ENCODE results near the gene KRTAP4-1. TPM values are rescaled to one million over a fixed set of nuclear protein-coding genes. Genes with fewer than 3 reads are reported as not detected.
"Not testable (repeated sequence)": the region's sequence is repeated elsewhere in the genome, so short reads cannot be mapped to it uniquely, and the experiment has no call there.

KRTAP4-1 gene
- total and polyA plus RNA-seq, 2 experiments from 2014 or later, result not detected

DNA sequence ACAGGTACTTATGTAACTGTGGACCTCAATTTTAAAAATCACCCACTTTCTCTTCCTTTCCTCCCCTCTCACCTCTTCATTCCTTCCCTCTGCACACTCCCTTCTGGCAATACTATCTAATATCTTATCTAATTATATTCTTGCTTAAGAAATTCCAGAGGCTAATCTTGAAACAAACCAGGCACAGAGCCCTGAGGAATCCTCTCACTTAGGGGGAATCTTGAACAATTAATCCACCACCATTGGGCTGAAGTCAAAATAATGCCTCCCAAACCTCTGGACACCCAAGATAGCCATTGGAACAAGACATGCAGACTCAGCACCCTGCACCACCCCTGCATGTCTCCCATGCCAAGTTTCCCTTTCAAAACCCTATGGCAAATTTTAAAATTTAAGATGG lies 43.4 kb downstream of the KRTAP4-1 start:
- Histone ChIP-seq H3K9me2 (replicated peaks; ENCODE audit: insufficient read depth) (no peaks in the 10 kb centered on the region), H3K79me2 (no peaks in the 10 kb centered on the region), H3K27me3 (no peaks in the 10 kb centered on the region), H4K20me1 (ENCODE audit: insufficient read depth, poor library complexity, severe bottlenecking) (no peaks in the 10 kb centered on the region), H3K36me3 (replicated peaks; ENCODE audit: insufficient read depth, low read depth) (no peaks in the 10 kb centered on the region), H2AFZ (no peak overlapping the region), H3K4me3 (no peak overlapping the region), H3K9me3 (ENCODE audit: low read depth) (no peaks in the 10 kb centered on the region), H3K4me1 (ENCODE audit: insufficient read depth) (no peaks in the 10 kb centered on the region), H3K4me2 (no peak overlapping the region), H3K27ac (no peak overlapping the region)
- no peak for DNase-seq (ENCODE audit: low spot score)
- TF ChIP-seq EZH2phosphoT487 (IDR thresholded peaks at IDR 0.05; ENCODE audit: low read depth, severe bottlenecking, unreplicated experiment) (no peak), EZH2 (IDR thresholded peaks at IDR 0.05; ENCODE audit: borderline replicate concordance) (no peak)
- TF ChIP-seq, protein P1, sequence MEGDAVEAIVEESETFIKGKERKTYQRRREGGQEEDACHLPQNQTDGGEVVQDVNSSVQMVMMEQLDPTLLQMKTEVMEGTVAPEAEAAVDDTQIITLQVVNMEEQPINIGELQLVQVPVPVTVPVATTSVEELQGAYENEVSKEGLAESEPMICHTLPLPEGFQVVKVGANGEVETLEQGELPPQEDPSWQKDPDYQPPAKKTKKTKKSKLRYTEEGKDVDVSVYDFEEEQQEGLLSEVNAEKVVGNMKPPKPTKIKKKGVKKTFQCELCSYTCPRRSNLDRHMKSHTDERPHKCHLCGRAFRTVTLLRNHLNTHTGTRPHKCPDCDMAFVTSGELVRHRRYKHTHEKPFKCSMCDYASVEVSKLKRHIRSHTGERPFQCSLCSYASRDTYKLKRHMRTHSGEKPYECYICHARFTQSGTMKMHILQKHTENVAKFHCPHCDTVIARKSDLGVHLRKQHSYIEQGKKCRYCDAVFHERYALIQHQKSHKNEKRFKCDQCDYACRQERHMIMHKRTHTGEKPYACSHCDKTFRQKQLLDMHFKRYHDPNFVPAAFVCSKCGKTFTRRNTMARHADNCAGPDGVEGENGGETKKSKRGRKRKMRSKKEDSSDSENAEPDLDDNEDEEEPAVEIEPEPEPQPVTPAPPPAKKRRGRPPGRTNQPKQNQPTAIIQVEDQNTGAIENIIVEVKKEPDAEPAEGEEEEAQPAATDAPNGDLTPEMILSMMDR (IDR thresholded peaks at IDR 0.05; ENCODE audit: poor library complexity), result no peak

DNA sequence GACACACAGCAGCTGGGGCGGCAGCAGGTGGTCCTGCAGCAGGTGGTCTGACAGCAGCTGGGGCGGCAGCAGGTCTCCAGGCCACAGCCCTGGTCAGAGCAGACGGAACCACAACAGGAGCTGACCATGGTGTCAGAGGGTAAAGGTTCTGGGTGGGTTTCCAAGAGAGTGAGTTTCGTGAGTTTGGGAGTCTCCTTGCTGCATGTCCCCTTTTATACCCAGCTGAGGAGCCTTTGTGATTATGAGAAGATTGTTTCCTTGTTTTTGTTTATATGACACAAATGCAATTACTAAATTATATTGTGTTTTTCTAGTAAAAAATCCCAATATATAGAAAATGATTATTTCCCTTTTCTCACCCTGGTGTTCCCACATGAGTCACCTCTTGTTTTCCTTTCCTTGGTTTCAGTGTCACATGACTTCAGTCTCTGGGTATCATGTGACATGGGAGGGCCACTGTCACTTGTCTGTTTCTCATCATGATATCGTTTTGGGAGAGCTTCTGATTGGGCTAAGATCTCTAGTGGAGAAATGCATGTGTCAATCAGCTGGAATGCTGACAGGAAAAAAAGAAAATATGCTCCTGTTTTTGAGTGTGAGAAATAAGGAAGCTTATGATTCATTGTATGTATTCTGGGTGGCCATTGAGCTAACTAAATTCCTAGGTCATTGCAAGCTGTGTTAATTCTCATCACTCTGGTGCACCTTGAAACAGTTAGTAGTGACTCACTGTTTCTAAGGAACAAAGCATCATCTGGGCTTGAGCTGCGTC lies 44.2 kb downstream of the KRTAP4-1 start, which contains the start of gene KRTAP4-6:
Gene KRTAP4-6 (minus strand): TSS at position 185 of the 772 bp plus-strand sequence. CDS start 57 bp downstream, at position 128.
- no peaks in the 10 kb centered on the region for H3K9me2 ChIP-seq (replicated peaks; ENCODE audit: insufficient read depth)
- H3K9me3 ChIP-seq (ENCODE audit: low read depth), result no peaks in the 10 kb centered on the region
- TF ChIP-seq, protein P1 (IDR thresholded peaks at IDR 0.05; ENCODE audit: poor library complexity), result no peak
- TF ChIP-seq EZH2phosphoT487 (IDR thresholded peaks at IDR 0.05; ENCODE audit: low read depth, severe bottlenecking, unreplicated experiment), result no peak
- TF ChIP-seq EZH2 (IDR thresholded peaks at IDR 0.05; ENCODE audit: borderline replicate concordance), result no peak
- H3K27me3 ChIP-seq, result no peaks in the 10 kb centered on the region
- WGBS (ENCODE audit: low lambda C conversion rate, missing lambda C conversion rate), result 83% methylated on average over 6 of the region's 6 CpGs
- H3K27ac ChIP-seq, result no peak within 1 kb of the TSS
- H3K4me3 ChIP-seq, result no peak within 1 kb of the TSS
- H3K79me2 ChIP-seq, result no peaks in the 10 kb centered on the region
- DNase-seq (ENCODE audit: low spot score), result no peak
- H3K4me1 ChIP-seq (ENCODE audit: insufficient read depth), result no peaks in the 10 kb centered on the region
- H2AFZ ChIP-seq, result no peak within 1 kb of the TSS
- H4K20me1 ChIP-seq (ENCODE audit: insufficient read depth, poor library complexity, severe bottlenecking), result no peaks in the 10 kb centered on the region
- no peaks in the 10 kb centered on the region for H3K36me3 ChIP-seq (replicated peaks; ENCODE audit: insufficient read depth, low read depth)
- H3K4me2 ChIP-seq, result no peak within 1 kb of the TSS

DNA sequence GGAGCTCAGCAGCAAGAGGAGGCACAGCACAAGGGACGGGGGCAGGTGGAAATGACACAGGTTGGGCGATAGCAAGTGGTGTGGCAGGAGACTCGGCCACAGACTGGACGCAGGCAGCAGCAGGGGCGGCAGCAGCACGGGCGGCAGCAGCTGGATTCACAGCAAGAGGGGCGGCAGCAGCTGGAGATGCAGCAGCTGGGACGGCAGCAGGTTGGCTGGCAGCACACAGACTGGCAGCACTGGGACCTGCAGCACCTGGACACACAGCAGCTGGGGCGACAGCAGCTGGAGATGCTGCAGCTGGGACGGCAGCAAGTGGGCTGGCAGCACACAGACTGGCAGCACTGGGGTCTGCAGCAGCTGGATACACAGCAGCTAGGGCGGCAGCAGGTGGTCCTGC lies 44.8 kb downstream of the KRTAP4-1 start:
- 92% methylated on average over 11 of the region's 12 CpGs for WGBS (ENCODE audit: low lambda C conversion rate, missing lambda C conversion rate)
- not testable (repeated sequence) for H3K36me3 ChIP-seq (replicated peaks; ENCODE audit: insufficient read depth, low read depth); H3K4me3 ChIP-seq; H3K9me3 ChIP-seq (ENCODE audit: low read depth); H3K4me1 ChIP-seq (ENCODE audit: insufficient read depth); H2AFZ ChIP-seq; H3K9me2 ChIP-seq (replicated peaks; ENCODE audit: insufficient read depth); H3K27me3 ChIP-seq; DNase-seq (ENCODE audit: low spot score); H3K79me2 ChIP-seq; H4K20me1 ChIP-seq (ENCODE audit: insufficient read depth, poor library complexity, severe bottlenecking); H3K4me2 ChIP-seq; H3K27ac ChIP-seq

Small RNAs within 50 kb of the gene (small RNA-seq; reads per million reads assigned to genes)
- not detected for gene KRTAP4-17P

Other genes with a start within 250 kb of the KRTAP4-1 start
Only the 30 nearest of the 41 such genes appear.
- not detected in 2 replicates for gene KRTAP1-5, start 157.7 kb downstream of the KRTAP4-1 start, total RNA-seq
- 0.44 TPM in 1 of 2 replicates, not detected in the other for gene KRTAP1-5, start 157.7 kb downstream of the KRTAP4-1 start, polyA plus RNA-seq
- not detected in 2 replicates for gene KRTAP1-4, start 154.7 kb downstream of the KRTAP4-1 start, total RNA-seq
- gene KRTAP1-4, start 154.7 kb downstream of the KRTAP4-1 start, polyA plus RNA-seq, result not detected in 2 replicates
- not detected in 2 replicates for gene KRTAP1-3, start 150.0 kb downstream of the KRTAP4-1 start, total RNA-seq
- gene KRTAP1-3, start 150.0 kb downstream of the KRTAP4-1 start, polyA plus RNA-seq, result not detected in 2 replicates
- not detected in 2 replicates for gene KRTAP1-1, start 143.5 kb downstream of the KRTAP4-1 start, total RNA-seq
- gene KRTAP1-1, start 143.5 kb downstream of the KRTAP4-1 start, polyA plus RNA-seq, result not detected in 2 replicates
- not detected in 2 replicates for gene KRTAP2-1, start 137.6 kb downstream of the KRTAP4-1 start, total RNA-seq
- gene KRTAP2-1, start 137.6 kb downstream of the KRTAP4-1 start, polyA plus RNA-seq, result not detected in 2 replicates
- gene KRTAP2-2, start 129.7 kb downstream of the KRTAP4-1 start, total RNA-seq, result not detected in 2 replicates
- not detected in 2 replicates for gene KRTAP2-2, start 129.7 kb downstream of the KRTAP4-1 start, polyA plus RNA-seq
- not detected in 2 replicates for gene KRTAP2-3, start 124.8 kb downstream of the KRTAP4-1 start, total RNA-seq
- gene KRTAP2-3, start 124.8 kb downstream of the KRTAP4-1 start, polyA plus RNA-seq, result not detected in 2 replicates
- gene KRTAP2-4, start 119.0 kb downstream of the KRTAP4-1 start, total RNA-seq, result not detected in 2 replicates
- gene KRTAP2-4, start 119.0 kb downstream of the KRTAP4-1 start, polyA plus RNA-seq, result not detected in 2 replicates
- gene KRTAP4-7, start 100.8 kb downstream of the KRTAP4-1 start, total RNA-seq, result not detected in 2 replicates
- not detected in 2 replicates for gene KRTAP4-7, start 100.8 kb downstream of the KRTAP4-1 start, polyA plus RNA-seq
- gene KRTAP4-8, start 86.8 kb downstream of the KRTAP4-1 start, total RNA-seq, result not detected in 2 replicates
- not detected in 2 replicates for gene KRTAP4-8, start 86.8 kb downstream of the KRTAP4-1 start, polyA plus RNA-seq
- not detected in 2 replicates for gene KRTAP4-16, start 82.7 kb downstream of the KRTAP4-1 start, total RNA-seq
- not detected in 2 replicates for gene KRTAP4-16, start 82.7 kb downstream of the KRTAP4-1 start, polyA plus RNA-seq
- not detected in 2 replicates for gene KRTAP4-9, start 79.5 kb downstream of the KRTAP4-1 start, total RNA-seq
- gene KRTAP4-9, start 79.5 kb downstream of the KRTAP4-1 start, polyA plus RNA-seq, result not detected in 2 replicates
- gene KRTAP4-11, start 66.5 kb downstream of the KRTAP4-1 start, total RNA-seq, result not detected in 2 replicates
- not detected in 2 replicates for gene KRTAP4-11, start 66.5 kb downstream of the KRTAP4-1 start, polyA plus RNA-seq
- gene KRTAP4-12, start 60.7 kb downstream of the KRTAP4-1 start, total RNA-seq, result not detected in 2 replicates
- gene KRTAP4-12, start 60.7 kb downstream of the KRTAP4-1 start, polyA plus RNA-seq, result not detected in 2 replicates
- not detected in 2 replicates for gene KRTAP4-6, start 44.4 kb downstream of the KRTAP4-1 start, total RNA-seq
- gene KRTAP4-6, start 44.4 kb downstream of the KRTAP4-1 start, polyA plus RNA-seq, result not detected in 2 replicates
- gene KRTAP4-5, start 35.1 kb downstream of the KRTAP4-1 start, total RNA-seq, result not detected in 2 replicates
- gene KRTAP4-5, start 35.1 kb downstream of the KRTAP4-1 start, polyA plus RNA-seq, result not detected in 2 replicates
- not detected in 2 replicates for gene KRTAP4-4, start 24.2 kb downstream of the KRTAP4-1 start, total RNA-seq
- gene KRTAP4-4, start 24.2 kb downstream of the KRTAP4-1 start, polyA plus RNA-seq, result not detected in 2 replicates
- gene KRTAP4-3, start 16.7 kb downstream of the KRTAP4-1 start, total RNA-seq, result not detected in 2 replicates
- not detected in 2 replicates for gene KRTAP4-3, start 16.7 kb downstream of the KRTAP4-1 start, polyA plus RNA-seq
- gene KRTAP4-2, start 6.7 kb downstream of the KRTAP4-1 start, total RNA-seq, result not detected in 2 replicates
- gene KRTAP4-2, start 6.7 kb downstream of the KRTAP4-1 start, polyA plus RNA-seq, result not detected in 2 replicates
- gene KRTAP9-1, start 5.0 kb upstream of the KRTAP4-1 start, total RNA-seq, result not detected in 2 replicates
- gene KRTAP9-1, start 5.0 kb upstream of the KRTAP4-1 start, polyA plus RNA-seq, result not detected in 2 replicates
- not detected in 2 replicates for gene KRTAP9-2, start 41.7 kb upstream of the KRTAP4-1 start, total RNA-seq
- not detected in 2 replicates for gene KRTAP9-2, start 41.7 kb upstream of the KRTAP4-1 start, polyA plus RNA-seq
- gene KRTAP9-3, start 47.5 kb upstream of the KRTAP4-1 start, total RNA-seq, result not detected in 2 replicates
- gene KRTAP9-3, start 47.5 kb upstream of the KRTAP4-1 start, polyA plus RNA-seq, result not detected in 2 replicates
- gene KRTAP9-8, start 53.1 kb upstream of the KRTAP4-1 start, total RNA-seq, result not detected in 2 replicates
- gene KRTAP9-8, start 53.1 kb upstream of the KRTAP4-1 start, polyA plus RNA-seq, result not detected in 2 replicates
- gene KRTAP9-4, start 64.8 kb upstream of the KRTAP4-1 start, total RNA-seq, result not detected in 2 replicates
- not detected in 2 replicates for gene KRTAP9-4, start 64.8 kb upstream of the KRTAP4-1 start, polyA plus RNA-seq
- gene KRTAP9-9, start 70.5 kb upstream of the KRTAP4-1 start, total RNA-seq, result not detected in 2 replicates
- not detected in 2 replicates for gene KRTAP9-9, start 70.5 kb upstream of the KRTAP4-1 start, polyA plus RNA-seq
- not detected in 2 replicates for gene KRTAP9-6, start 80.5 kb upstream of the KRTAP4-1 start, total RNA-seq
- gene KRTAP9-6, start 80.5 kb upstream of the KRTAP4-1 start, polyA plus RNA-seq, result not detected in 2 replicates
- gene KRTAP9-7, start 90.8 kb upstream of the KRTAP4-1 start, total RNA-seq, result not detected in 2 replicates
- not detected in 2 replicates for gene KRTAP9-7, start 90.8 kb upstream of the KRTAP4-1 start, polyA plus RNA-seq
- gene KRTAP29-1, start 117.9 kb upstream of the KRTAP4-1 start, total RNA-seq, result not detected in 2 replicates
- gene KRTAP29-1, start 117.9 kb upstream of the KRTAP4-1 start, polyA plus RNA-seq, result not detected in 2 replicates
- gene KRTAP16-1, start 124.4 kb upstream of the KRTAP4-1 start, total RNA-seq, result not detected in 2 replicates
- not detected in 2 replicates for gene KRTAP16-1, start 124.4 kb upstream of the KRTAP4-1 start, polyA plus RNA-seq
- not detected in 2 replicates for gene KRTAP17-1, start 130.8 kb upstream of the KRTAP4-1 start, total RNA-seq
- gene KRTAP17-1, start 130.8 kb upstream of the KRTAP4-1 start, polyA plus RNA-seq, result 0.33 TPM in 1 of 2 replicates, not detected in the other